Stimulated activated CD8-positive, alpha-beta memory T cell treated with anti-CD3 and anti-CD28 coated beads, Interleukin-12 subunit alpha, Interleukin-12 subunit beta, amount 100 ng/mL, for 4 hours (primary cell): ENCODE data around the gene CEP70.
A peak's percentile ranks its signal among the peaks of the same experiment; 100 is the strongest.
"Not testable (repeated sequence)": the region's sequence is repeated elsewhere in the genome, so short reads cannot be mapped to it uniquely, and the experiment has no call there.

Experiments used
- DNase-seq: peaks from one replicate; pipeline ENCODE4 v3.0.0-alpha.2; 2020; ENCODE audit warnings: low read depth

CEP70 gene, protein sequence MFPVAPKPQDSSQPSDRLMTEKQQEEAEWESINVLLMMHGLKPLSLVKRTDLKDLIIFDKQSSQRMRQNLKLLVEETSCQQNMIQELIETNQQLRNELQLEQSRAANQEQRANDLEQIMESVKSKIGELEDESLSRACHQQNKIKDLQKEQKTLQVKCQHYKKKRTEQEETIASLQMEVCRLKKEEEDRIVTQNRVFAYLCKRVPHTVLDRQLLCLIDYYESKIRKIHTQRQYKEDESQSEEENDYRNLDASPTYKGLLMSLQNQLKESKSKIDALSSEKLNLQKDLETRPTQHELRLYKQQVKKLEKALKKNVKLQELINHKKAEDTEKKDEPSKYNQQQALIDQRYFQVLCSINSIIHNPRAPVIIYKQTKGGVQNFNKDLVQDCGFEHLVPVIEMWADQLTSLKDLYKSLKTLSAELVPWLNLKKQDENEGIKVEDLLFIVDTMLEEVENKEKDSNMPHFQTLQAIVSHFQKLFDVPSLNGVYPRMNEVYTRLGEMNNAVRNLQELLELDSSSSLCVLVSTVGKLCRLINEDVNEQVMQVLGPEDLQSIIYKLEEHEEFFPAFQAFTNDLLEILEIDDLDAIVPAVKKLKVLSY

DNA sequence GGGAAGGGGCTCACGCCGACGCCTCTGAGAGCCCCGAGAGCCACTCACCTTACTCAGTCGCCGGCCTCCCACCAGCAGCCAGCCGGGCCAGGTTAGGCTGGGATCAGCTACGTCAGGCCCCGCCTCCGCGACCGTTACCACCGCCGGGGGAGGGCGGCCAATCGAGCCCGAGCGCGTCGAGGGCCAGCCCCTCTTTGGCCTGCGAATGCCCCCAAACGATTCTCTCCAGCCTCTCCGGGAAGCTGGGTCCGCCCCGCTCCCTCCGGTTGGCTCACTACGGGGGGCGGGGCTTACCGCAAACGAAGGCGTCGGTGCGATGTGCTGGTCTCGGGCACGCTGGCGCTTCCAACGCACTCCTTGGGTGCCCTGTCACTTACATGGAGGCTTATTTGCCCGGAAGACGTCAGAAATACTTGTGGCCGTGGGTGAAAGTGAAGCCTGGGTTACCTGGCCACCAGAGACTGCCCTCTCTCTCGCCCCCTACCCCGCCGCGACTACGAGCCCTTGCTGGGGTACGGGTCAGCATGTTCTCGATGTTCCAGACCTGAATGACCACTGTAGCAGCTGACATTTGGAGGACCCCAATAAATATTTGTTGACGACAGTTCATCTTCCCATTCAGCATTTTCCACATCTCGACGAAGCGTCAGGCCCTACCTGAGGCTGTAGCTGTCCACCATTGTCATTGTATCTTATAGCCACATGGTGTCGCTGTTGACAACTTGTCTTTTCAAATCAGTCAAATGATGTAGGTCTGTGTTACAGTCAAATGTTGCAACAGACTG, at the start of gene CEP70:
CEP70 (minus strand) TSS at position 111 of the 785 bp plus-strand sequence. CDS start 21,333 bp downstream, outside the sequence.
- peak; percentile 83 for DNase-seq

DNA sequence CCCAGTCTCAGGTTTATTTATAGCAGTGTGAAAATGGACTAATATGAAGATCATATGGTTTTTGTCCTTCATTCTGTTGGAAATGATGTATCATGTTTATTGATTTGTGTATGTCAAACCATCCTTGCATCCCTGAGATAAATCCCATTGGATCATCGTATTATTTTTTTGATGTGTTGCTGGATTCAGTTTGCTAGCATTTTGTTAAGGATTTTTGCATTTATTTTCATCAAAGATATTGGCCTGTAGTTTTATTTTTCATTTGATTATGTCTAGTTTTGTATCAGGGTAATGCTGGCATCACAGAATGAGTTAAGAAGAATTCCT, 48.8 kb upstream of the CEP70 start:
- DNase-seq, result no peak

DNA sequence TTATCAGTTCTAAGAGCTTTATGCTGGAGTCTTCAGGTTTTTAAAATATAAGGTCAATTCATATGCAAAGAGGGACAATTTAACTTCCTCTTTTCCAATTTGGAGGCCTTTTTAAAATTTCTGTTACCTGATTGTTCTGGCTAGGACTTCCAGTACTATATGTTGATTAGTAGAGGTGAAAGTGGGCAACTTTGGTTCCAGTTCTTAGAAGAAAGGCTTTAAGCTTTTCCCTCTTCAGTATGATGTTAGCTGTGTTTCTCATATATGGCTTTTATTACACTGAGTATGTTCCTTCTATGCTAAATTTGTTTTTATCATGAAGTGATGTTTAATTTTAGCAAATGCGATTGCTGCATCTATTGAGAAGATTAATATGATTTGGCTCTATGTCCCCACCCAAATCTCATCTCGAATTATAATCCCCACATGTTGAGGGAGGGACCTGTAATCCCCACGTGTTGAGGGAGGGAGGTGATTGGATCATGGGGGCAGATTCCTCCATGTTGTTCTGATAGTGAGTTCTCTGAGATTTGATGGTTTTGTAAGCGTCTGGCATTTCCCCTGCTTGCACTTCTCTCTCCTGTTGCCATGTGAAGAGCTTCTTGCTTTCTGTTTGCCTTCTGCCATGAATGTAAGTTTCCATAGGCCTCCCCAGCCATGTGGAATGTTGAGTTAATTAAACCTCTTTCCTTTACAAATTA, 48.3 kb upstream of the CEP70 start:
- no peak for DNase-seq

DNA sequence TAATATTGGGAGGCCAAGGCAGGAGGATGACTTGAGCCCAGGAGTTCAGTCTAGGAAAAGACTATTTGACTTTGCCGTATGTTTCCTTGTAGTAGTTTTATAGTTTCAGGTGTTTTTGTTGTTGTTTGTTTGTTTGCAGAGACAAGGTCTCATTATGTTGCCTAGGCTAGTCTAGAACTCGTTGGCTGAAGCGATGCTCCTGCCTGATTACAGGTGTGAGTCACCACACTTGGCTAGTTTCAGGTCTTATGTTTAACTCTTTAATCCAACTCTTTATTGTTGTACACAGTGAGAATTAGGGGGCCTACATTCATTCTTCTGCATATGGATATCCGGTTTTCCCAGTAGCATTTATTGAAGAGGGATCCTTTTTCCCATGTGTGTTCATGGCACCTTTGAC, 46.5 kb upstream of the CEP70 start:
- DNase-seq, result no peak

DNA sequence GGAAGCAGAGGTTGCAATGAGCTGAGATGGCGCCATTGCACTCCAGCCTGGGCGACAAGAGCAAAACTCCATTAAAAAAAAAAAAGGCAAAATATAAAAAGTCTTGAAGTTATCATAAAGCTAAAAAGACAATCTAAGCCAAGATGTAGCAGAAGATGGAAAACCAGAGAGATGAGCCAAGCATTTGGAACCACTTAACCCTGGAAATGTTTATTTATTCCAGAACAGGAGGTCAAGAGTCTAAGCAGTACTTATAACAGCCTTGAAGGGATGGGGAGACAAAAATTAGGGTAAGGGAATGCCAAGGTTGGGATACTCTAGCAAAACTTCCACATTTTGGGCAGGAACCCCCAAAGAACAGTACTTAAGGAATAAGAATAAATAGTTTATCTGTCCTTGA, 44.6 kb upstream of the CEP70 start:
- no peak for DNase-seq

DNA sequence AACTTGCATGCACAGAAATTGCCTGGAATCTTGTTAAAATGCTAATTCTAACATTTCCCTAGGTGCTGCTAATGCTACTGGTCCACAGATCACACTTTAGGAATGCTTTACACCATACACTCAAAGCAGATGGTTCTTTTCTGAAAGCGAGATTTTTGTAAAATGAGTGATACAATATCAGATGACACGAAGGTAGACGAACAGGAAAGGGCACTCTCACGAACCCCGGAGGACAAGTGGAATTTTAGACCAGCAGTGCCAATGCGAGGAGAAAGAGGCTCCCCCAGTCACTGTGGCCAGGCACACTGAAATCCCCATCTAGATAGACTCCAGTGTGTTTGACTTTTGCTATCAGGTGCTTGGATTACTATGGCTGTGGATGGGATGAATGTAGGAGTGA, 35.5 kb upstream of the CEP70 start:
- no peak for DNase-seq

DNA sequence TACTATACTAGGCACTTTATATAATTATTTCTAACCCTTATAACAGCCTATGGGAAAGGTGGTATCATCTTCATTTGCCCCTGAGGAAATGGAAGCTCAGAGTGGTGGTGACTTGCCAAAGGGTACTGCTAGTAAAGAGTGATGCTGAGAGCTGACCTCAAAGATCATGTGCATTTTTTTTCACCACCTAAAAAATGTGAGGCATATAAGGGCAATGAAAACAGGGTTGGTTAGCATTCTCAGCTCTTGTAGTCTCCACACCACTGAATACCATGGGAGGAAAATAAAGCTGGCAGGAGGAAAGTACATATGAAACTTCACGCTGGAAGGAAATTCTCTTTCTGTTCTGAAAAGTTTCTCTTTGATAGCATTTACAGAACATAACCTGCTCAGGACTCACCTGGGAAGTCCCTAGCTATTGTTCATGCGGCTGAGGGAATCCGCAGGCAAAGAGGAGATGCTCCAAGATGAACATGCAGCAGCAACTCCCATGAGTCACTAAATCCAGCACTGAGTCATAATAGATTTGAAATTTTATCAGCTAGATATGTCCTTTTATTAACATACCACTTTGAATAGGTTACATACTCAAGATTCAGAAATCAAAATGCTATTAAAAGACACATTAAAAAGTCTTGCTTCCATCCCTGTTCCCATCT, 31.8 kb upstream of the CEP70 start:
- DNase-seq, result no peak

DNA sequence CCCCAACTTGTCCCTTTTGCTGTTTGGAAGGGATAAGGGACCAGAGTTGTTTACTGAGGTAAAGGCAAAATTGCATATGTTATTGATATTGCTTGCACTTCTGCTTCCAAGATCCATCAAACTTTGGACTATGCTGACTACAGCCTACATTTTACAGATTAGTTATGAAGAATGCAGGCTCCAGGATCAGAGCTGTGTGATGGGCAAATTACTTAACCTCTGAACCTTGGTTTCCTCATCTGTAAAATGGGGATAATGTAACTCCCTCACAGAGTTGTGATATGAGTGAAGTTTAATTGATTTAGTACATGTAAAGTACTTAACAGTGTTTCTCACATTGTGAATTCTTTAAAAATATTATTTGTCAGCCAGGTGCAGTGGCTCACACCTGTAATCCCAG, 30.5 kb upstream of the CEP70 start:
- DNase-seq, result no peak

DNA sequence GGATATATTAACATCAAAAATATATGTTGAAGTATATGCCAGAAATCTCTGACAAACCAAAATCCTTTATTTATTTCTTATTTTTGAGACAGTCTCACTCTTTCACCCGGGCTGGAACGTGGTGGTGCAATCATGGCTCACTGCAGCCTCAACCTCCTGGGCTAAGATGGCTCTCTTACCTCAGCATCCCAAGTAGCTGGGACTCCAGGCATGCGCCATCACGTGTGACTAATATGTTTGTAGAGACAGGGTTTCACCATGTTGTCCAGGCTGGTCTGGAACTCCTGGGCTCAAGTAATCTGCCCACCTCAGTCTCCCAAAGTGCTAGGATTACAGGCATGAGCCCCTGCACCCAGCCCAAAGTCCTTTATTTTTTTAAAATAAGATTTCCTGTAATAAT, 26.4 kb upstream of the CEP70 start:
- no peak for DNase-seq

DNA sequence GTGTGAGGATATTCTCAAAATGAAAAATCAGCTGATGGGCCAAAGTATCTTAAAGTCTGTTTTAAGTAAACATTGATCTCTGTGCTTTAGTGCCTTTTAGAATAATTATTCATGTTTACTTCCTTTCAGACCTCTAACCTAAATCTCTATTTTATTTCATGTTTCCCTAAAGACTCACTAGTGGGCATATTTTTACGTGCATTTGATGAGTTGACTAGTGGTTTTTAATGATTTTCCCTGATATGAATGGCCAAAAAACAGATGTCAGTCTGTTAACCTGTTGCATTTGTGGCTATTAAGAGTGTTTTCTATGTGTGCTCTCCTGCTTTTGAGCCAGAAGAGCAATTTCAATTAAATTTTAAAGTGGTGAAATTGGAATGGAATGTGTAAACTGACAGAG, 21.4 kb upstream of the CEP70 start:
- no peak for DNase-seq

DNA sequence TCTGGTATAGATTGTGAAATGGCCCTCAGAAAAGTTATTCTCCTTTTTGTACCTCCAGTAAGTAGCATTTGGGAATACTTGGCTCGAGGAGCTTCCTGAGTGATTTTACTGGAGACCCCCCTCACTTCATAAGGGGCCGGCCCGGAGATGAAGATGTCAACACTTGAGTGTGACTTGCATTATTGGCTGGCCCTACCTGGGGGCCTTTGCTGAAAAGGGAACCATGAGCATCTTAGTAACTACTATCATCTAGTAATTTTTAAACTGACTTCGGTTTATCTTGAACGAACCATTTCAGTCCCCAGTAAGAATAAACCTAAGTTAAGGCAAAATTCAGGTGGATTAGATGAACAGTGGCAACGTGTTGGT, 15.8 kb upstream of the CEP70 start:
- DNase-seq, result no peak

DNA sequence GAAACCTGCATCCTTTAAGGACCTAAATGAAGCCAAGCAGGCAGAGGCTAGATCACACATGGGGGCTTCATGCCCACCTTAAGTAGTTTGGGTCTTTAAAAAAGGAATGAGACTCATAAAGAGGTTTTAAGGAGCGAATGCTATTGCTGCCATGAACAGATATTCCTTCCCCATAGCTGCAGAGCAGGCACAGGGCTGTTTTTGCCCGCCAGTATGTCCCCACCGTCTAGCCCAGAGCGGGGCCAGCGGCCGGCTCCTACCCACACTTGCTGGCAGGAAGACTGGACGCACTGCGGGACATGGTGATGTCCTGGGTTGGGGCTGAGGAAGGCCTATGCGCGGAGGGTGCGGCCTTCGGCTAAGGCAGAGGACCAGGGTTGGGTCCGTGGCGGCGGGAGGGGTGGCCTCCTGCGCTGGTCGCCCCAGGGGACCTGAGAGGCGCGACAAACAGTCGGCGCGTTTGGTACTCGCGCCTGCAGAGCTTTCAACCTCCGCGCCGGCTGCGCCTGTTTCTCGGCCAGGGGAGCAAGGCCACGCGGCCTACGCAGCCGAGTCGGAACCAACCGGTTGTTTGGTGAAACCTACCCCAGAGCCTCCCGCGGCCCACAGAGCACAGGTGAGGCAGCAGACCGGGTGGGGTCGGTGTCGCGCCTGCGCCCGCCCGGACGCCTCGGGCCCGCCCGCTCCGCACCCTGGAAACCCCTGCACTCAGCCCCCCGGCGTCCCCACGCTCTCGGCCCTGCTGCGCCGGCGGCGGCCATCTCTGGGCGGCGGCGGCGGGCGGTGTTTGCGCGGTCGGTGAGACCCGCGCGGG, 14.5 kb upstream of the CEP70 start, which contains the start of gene FAIM:
FAIM (plus strand) TSS at position 450 of the 814 bp plus-strand sequence. CDS start 10,956 bp downstream, outside the sequence.
- DNase-seq, result peak; percentile 52

DNA sequence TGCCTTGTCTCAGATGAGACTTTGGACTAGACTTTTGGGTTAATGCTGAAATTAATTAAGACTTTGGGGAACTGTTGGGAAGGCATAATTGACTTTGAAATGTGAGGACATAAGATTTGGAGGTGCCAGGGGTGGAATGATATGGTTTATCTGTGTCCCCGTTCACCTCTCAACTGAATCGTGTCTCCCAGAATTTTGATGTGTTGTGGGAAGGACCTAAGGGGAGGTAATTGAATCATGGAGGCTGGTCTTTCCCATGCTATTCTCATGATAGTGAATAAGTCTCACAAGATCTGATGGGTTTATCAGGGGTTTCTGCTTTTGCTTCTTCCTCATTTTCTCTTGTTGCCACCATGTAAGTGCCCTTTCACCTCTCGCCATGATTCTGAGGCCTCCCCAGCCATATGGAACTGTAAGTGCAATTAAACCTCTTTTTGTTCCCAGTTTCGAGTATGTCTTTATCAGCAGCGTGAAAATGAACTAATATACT, 10.1 kb upstream of the CEP70 start:
- not testable (repeated sequence) for DNase-seq

DNA sequence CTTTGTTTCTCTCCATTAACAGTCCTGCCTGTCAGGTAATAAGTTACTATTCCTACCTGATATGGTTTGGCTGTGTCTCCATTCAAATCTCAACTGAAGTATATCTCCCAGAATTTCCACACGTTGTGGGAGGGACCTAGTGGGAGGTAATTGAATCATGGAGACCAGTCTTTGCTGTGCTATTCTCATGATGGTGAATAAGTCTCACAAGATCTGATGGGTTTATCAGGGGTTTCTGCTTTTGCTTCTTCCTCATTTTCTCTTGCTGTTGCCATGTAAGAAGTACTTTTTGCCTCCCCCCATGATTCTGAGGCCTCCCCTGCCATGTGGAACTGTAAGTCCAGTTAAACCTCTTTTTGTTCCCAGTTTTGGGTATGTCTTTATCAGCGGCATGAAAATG, 7.6 kb upstream of the CEP70 start:
- DNase-seq, result not testable (repeated sequence)

DNA sequence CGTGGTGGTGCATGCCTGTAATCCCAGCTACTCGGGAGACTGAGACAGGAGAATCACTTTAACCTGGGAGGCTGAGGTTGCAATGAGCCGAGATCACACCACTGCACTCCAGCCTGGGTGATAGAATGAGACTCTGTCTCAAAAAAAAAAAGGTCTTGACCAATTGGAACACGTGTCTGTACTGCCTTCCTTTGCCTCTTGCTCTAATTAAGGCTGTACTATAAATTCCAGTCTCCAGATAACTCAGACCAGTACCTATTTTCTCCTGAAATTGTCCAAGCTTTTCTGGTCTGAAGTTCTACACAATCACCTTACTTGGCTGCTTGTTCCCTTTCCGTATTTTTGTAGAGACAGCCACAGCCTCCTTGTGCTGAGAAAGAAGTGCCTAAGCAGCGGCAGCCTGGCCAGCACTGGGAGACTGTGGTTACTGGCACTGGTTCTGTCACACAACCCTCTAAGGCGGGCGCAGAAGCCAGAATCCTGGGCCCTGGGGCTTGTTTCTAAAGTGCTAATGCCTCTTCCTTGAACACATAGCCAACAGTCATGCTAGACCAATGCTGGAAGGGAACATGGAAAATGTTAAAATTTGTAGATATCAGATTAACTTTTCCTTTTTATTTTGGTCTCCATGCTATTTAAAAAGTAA, 6.2 kb upstream of the CEP70 start:
- no peak for DNase-seq

DNA sequence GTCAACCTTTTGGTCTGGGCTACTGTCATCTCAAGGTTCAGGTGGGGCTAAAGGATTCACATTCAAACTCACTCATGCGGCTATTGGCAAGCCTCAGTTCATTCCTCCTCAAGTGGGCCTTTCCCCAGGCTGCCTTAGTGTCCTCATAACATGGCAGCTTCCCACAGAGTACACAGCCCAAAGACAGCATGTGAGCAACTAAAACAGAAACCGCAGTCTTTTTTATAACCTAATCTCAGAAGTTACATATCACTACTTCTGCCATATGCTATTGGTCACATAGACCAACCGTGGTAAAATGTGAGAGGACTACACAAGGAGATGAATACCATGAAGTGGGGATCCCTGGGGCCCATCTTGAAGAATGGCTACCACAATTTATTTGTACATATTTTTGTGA, 4.5 kb upstream of the CEP70 start:
- no peak for DNase-seq

DNA sequence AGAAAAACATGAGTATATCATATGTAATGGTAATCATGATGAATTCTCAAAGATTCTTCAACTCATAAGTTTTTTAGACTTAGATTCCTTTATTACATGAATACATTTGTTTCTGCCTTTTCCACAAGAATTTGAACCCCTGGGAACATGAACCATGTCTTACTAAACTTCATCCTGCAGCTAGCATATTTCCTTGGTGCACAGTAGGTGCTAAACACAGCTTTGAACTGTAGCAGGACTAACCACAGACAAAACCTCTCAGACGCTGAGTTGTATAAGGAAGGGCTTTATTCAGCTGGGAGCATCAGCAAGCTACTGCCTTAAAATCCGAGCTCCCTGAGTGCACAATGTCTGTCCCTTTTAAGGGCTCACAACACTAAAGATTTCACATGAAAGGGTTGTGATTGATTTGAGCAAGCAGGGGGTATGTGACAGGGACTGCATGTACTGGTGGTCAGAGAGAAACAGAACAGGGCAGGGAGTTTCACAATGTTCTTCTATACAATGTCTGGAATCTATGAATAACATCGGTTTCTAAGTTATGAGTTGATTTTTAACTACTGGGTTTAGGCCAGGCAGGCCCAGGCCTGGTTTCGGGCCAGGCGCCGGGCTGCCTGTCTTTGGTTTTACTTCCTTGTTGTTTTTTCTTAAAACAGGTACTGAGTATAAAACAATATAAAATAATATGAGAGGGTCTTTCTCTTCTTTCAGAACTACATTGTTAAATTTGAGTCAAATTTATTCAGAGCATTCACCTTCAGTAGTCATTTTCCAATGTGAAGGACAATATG, 3.3 kb upstream of the CEP70 start:
- not testable (repeated sequence) for DNase-seq

DNA sequence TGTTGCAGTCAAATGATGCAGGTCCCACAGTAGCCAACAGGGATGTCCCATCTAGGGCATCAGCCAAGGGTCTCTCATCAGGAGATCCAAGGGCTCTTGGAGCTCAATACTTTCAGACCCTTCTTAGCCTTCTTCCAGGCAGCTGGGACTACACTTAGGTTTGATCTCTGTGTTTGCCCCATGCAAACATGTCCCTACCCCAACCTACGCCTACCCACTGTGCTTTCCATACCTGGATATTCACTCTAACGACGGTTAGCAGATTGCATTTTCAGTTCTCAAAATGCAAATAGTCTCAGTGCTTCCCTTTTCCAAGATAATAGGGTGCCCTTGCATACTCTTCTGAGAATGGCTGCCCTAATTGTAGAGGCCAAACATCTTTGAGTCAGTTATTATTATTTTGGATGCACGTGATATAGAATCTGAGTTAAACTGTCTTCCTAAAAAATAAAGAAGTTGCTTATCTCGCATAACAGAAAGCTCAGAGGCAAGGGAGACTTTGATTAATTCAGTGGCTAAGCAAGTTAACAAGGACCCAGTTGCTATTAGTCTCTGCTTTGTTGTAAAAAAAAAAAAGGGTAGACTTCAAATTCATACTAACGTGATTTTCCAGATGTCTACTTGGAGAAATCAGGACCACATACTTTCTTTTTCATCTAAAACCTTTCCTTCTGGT, 1.0 kb upstream of the CEP70 start:
- no peak for DNase-seq
